ENCODE results near the gene HCN1.
"Not testable (repeated sequence)": the region's sequence is repeated elsewhere in the genome, so short reads cannot be mapped to it uniquely, and the experiment has no call there.

The HCN1 gene

GRCh38 chr5:45617859-45618416, 78.2 kb downstream of the HCN1 start:
- DNase-seq (ENCODE audit: low read depth in 2 of 2), result no peak

- no peak for DNase-seq (ENCODE audit: low read depth in 2 of 2)
Observed at GRCh38 chr5:45609661-45610060, 86.5 kb downstream of the HCN1 start.

DNA sequence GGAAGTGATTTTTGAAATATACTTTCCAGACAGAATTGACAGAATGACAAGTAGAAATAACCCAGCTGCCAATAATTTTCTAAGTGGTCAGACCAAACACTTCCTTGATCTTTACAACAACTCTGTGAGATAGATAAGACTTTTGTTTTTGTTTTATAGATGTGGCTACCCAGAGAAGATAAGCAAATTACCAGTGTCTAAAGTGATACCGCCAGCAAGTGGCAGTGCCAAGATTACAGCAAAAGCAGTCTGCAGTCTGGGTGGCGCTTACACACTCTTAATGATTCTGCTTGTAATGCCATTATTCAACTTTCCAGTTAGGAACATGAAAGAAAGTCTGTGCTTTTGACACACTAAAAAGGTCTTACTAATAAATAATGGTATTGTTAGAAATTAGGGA, 92.1 kb downstream of the HCN1 start:
- DNase-seq (ENCODE audit: low read depth in 2 of 2), result no peak

- DNase-seq (ENCODE audit: low read depth in 2 of 2), result no peak
Observed at GRCh38 chr5:45601424-45601823, 94.8 kb downstream of the HCN1 start.

- DNase-seq (ENCODE audit: low read depth in 2 of 2), result no peak
Observed at GRCh38 chr5:45596320-45596719, 99.9 kb downstream of the HCN1 start.

DNA sequence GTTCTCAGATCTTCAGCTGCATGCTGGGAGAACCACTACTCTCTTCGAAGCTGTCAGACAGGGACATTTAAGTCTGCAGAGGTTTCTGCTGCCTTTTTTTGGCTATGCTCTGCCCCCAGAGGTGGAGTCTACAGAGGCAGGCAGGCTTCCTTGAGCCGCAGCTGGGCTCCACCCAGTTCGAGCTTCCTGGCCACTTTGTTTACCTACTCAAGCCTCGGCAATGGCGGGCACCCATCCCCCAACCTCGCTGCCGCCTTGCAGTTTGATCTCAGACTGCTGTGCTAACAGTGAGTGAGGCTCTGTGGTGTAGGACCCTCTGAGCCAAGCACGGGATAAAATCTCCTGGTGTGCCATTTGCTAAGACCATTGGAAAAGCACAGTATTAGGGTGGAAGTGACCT, 110.2 kb downstream of the HCN1 start:
- DNase-seq (ENCODE audit: low read depth in 2 of 2), result not testable (repeated sequence)

DNA sequence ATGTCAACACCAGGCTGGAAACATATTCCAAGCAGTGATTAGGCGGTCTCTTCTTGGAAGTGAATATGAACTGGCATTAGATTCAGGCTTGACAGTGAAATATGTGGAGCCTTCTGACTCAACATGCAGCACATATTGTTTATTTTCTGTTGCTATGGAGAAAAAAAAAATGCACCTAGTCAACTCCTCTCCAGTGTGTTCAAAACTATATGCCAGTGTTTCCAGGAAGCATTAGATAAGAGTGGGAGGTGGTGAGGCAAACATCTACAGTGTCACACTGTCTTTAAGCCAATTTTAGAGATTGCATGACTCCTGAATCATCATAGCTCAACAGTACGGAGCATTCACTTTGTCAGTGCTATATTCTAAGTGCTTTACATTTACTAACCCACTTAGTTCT, 117.9 kb downstream of the HCN1 start:
- no peak for DNase-seq (ENCODE audit: low read depth in 2 of 2)

DNA sequence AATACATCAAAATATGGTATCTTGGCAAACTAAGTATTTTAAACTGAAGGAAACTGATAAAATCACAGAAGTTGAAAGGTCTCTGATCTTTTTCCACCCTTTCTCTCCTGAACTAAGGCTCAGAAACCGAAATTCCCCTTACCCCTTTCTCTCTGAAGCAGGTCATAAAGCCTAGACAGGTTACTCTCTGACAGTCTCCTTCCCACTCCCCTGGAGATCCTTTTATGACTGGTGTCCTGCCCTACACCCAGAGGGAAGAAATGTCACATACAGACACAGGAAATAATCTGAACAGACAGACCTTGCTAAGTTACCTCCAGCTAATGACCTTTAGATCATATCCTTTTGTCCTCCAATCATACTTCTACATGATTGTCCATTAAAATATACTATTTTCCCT, 127.4 kb downstream of the HCN1 start:
- no peak for DNase-seq (ENCODE audit: low read depth in 2 of 2)

GRCh38 chr5:45542421-45542820, 153.8 kb downstream of the HCN1 start:
- no peak for DNase-seq (ENCODE audit: low read depth in 2 of 2)

- DNase-seq (ENCODE audit: low read depth in 2 of 2), result no peak
Observed at GRCh38 chr5:45533663-45534062, 162.5 kb downstream of the HCN1 start.

DNA sequence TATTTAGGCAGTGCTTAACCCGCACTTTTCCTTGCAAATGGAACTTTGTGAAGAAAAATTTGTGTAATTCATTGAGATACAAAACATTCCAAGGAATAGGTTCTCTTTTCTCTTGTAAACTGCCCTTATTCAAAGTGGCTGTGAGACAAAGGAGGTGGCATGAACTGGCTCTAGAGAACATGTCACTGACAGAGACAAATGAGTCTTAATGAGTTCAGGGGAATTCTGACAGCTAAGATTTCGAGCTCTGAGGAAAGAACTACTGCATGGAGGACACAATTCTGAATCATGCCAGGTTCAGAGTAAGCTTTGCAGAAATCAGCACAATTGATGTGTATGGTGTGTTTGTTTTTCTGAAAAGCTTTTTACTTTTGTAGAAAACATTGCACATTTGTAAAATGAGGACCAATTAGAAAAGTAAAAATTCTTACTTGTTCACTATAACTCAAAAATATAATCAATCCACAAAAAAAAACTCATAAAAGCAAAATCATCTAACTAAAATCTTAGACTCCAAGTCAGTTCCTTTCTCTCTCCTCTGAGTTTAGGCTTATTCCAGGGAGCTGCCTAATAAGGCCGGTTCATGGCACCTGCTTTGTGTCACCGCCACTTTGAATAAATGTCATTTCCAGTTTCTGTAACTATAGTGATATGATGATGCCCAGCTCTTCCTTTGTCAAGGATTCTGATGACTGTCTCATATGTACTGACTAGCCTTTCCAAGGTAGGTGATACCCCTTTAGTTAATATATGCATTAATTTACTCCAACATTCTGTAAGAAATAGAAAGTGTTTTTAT, 163.2 kb downstream of the HCN1 start:
- no peak for DNase-seq (ENCODE audit: low read depth in 2 of 2)

DNA sequence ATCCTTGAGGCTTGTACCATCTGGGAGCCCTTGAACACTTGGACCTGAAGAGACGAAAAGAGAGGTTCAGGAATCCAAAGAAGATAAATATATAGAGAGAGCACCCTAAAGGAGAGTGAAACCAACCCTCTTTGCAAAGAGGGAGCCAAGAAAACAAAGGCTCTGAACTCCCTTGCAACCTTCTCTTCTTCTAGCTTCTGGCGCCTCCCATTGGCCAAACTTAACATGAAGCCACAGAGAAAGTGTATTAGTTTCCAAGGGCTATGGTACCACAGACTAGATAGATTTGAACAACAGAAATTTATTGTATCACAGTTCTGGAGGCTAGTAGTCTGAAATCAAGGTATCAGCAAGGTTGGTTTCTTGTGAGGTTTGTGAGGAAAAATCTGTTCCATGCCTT, 175.1 kb downstream of the HCN1 start:
- no peak for DNase-seq (ENCODE audit: low read depth in 2 of 2)

DNA sequence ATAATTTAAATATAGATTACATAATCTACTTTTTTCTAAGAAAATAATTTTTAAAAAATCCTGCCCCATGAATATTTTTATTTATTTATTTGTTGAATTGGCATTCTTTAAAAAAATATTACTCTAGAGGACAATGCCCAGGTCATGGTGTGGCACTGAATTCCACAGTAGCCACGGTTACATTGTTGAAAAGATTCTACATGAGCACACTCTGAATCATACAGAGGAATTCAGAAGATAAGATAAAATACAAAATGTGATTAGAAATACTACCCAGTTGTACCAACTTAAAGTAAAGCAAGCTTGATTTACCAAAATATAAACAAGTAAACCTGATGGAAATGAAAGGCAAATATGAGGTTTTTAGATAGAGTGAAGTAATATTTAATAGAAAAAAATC, 183.7 kb downstream of the HCN1 start:
- DNase-seq (ENCODE audit: low read depth in 2 of 2), result no peak

- DNase-seq (ENCODE audit: low read depth in 2 of 2), result no peak
Observed at GRCh38 chr5:45509371-45509770, 186.8 kb downstream of the HCN1 start.

DNA sequence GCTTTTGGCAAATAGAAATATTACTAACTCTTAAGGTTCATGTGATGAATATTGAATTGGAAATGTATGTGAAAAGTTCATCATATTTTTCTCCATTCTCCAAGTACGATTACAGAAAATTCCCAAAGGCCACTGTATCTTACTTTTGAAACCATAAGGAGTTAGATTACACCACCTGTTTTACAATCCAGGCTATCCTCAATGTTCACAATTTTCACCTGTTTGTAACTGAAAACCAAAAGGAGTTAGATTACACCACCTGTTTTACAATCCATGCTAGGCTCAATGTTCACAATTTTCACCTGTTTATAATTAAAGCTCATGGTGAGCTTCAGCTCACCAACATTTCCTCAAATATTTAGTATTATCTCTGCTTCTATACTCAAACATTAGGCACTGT, 188.0 kb downstream of the HCN1 start:
- DNase-seq (ENCODE audit: low read depth in 2 of 2), result no peak

- no peak for DNase-seq (ENCODE audit: low read depth in 2 of 2)
Observed at GRCh38 chr5:45507178-45507577, 189.0 kb downstream of the HCN1 start.

- DNase-seq (ENCODE audit: low read depth in 2 of 2), result not testable (repeated sequence)
Observed at GRCh38 chr5:45499006-45499405, 197.2 kb downstream of the HCN1 start.

- DNase-seq (ENCODE audit: low read depth in 2 of 2), result no peak
Observed at GRCh38 chr5:45491368-45491767, 204.8 kb downstream of the HCN1 start.

GRCh38 chr5:45484781-45485180, 211.4 kb downstream of the HCN1 start:
- no peak for DNase-seq (ENCODE audit: low read depth in 2 of 2)

GRCh38 chr5:45454114-45454513, 242.1 kb downstream of the HCN1 start:
- DNase-seq (ENCODE audit: low read depth in 2 of 2), result no peak

- DNase-seq (ENCODE audit: low read depth in 2 of 2), result not testable (repeated sequence)
Observed at GRCh38 chr5:45444856-45445255, 251.3 kb downstream of the HCN1 start.

DNA sequence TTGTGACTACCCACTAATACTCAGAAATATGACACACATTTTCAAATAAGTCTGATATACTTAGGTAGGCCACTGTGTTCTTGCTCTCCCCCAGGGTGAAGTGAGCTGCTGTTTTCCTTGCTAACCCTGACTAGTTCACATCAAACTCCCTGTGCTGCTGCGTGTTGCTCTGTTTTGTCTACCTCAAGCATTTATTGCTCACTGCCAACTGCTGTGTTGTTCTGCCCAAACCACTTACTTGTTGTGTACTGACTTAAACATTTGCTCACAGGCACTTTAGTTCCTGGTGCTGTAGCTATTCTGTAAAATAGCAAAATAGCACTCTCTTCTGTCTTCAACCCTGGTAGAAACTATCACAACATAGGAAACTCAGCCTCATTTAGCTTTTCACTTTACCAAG, 255.7 kb downstream of the HCN1 start:
- no peak for DNase-seq (ENCODE audit: low read depth in 2 of 2)

DNA sequence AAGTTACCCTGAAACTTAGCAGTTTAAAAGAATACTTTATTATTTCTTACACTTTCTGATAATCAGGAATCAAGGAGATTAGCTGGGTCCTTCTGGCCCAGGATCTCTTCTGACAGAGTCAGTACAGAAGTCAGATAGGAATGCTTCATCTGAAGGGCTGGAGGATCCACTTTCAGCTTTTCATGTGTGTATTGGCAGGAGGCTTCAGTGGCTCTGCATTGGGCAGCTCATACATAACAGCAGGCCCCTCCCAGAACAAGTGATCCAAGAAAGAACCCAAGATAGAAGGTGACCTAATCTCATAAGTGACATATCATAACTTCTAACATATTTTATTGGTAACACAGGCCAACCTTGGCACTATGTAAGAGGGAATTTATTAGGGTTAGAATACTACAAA, 258.4 kb downstream of the HCN1 start:
- DNase-seq (ENCODE audit: low read depth in 2 of 2), result no peak
